ENCODE measurements around the gene TSPYL4. TPM values are rescaled to one million over a fixed set of nuclear protein-coding genes. Genes with fewer than 3 reads are reported as not detected.
"Not testable (repeated sequence)": the region's sequence is repeated elsewhere in the genome, so short reads cannot be mapped to it uniquely, and the experiment has no call there.

Gene TSPYL4
- 16.5 TPM for polyA plus RNA-seq (2012; ENCODE audit: insufficient read depth, insufficient read length)

DNA sequence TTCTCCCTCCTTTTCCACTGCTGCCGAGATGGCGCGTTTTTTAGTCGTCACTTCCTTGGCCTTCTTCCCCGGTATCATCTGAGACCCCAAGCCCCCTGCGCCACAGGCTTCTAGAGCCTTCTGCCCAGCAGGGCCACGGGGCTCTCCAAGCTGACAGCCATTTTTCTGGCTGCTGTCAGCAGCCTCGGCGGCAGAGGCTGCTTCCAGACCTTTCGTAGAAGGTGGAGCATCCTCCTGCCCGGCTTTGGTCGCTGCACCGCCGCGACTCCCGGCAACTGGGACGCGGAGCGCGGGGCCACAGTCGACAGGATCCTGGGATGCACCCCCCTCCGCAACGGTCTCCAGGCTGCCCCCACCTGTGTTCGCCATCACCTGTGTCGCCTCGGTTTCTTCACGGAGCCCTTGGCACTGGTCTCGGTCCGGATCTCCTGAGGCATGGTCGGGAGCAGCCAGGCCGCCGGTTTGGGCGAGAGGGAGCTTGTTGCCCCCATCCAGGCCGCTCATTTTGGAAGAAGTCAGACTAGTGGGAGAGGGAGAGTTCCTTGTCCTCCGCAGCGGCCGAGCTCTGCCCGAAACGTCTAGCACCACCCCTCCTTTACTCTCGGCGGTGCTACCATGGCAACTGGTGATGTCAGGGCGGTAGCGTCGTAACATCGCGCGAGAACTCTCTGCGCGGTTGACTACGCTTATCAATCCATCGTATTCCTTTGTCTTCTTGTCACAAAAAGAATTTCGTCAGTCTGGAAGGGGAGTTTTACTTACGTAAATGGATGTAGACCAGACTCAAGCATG, at the start of gene TSPYL4:
Gene TSPYL4, minus strand, starts transcription at position 571 of the 792 bp plus-strand sequence. Its CDS starts 67 bp downstream, at position 504.
- peak within 1 kb of the TSS; percentile 95 for H3K4me3 ChIP-seq (ENCODE audit: low read length)
- peak; percentile 94 for DNase-seq (ENCODE audit: low read depth, low spot score)

DNA sequence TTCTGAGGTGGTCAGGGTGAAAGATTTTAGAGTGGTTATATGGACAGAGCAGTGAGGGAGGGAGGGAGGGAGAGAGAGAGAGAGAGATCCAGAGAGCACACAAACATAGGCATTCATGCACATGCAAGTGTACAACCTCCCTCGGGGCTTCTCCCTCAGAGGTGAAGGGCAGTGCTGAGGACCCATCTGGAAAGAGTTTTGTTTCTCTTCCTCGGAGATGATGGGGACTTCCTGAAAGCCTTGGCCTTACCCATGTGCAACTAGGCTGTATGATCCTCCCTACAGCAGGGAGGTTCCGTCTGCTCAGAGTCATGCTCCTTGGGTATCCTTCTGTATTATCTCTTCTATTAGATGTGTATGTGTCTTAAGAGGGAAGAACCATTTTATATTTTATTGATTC, 47.2 kb upstream of the TSPYL4 start:
- DNase-seq (ENCODE audit: low read depth, low spot score): no peak
- no peak overlapping the region for H3K4me3 ChIP-seq (ENCODE audit: low read length)

DNA sequence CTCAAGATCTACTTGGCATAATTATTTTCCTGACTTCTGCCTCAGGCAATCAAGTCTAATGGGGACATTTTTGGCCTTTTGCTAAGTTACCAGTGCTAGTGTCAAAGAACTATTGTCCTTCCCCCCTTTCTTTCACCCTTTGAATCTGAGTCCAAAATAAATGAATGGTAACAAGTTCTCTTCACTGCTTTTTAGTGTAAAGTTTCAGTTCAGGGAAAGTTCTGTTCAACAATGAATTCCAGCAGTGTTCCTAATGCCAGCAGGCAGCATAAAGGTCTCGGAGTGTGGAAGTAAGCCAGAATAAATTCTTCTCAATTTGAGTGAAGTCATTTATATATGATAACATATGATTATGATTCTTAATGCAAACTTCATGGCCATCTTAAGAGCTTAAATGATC, 46.7 kb upstream of the TSPYL4 start:
- no peak for DNase-seq (ENCODE audit: low read depth, low spot score)
- H3K4me3 ChIP-seq (ENCODE audit: low read length): no peak overlapping the region

DNA sequence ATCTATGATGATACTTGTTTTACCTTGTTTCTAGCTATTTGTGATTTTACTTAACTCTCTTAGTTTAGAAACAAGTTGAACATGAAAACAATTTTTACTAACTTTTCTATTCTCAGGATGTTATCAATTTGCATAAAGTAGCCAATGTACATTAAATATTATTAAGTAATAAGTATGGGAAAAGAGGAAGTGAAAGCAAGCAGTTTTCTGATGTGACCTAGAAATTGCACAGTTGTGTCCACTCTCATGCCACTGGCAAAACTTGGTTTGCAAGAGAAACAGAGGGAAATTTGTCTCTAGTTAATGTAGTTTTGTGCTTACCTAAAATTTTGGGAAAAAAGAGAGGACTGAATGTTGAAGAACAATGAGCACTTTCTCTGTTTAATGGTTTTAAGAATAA, 45.1 kb upstream of the TSPYL4 start:
- no peak for DNase-seq (ENCODE audit: low read depth, low spot score)
- H3K4me3 ChIP-seq (ENCODE audit: low read length): no peak overlapping the region

DNA sequence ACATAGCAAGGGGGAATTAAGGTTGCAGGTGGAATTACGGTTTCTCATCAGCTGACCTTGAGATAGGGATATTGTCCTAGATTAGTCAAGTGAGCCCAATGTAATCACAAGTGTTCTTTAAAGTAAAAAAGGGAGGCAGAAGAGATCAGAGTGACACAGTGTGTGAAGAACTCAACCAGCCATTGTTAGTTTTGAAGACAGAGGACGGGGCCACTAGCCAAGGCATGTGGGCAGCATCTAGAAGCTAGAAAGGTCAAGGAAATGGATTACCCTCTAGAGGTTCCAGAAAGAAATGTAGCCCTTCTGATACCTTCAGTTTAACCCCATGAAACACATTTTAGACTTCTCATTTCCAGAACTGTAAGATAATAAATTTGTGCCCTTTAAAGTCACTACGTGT, 44.4 kb upstream of the TSPYL4 start:
- no peak overlapping the region for H3K4me3 ChIP-seq (ENCODE audit: low read length)
- no peak for DNase-seq (ENCODE audit: low read depth, low spot score)

DNA sequence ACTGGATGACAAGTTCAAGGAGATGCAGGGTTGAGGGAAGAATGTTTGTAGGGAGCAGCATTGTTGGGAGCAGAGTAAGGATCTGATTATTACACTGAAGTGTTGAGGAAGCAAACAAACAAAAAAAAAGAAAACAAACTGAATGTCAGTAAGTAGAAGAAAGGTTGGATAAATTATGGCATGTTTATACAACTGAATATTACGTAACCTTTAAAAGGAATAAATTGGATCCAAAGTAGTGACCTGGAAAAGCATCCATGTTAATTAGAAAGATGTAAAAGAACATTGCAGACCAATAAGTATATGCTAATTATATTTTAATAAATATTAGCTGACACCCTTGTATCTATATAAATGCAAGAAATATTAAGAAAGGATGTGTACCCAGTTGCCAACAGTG, 38.7 kb upstream of the TSPYL4 start:
- H3K4me3 ChIP-seq (ENCODE audit: low read length): no peak overlapping the region
- no peak for DNase-seq (ENCODE audit: low read depth, low spot score)

DNA sequence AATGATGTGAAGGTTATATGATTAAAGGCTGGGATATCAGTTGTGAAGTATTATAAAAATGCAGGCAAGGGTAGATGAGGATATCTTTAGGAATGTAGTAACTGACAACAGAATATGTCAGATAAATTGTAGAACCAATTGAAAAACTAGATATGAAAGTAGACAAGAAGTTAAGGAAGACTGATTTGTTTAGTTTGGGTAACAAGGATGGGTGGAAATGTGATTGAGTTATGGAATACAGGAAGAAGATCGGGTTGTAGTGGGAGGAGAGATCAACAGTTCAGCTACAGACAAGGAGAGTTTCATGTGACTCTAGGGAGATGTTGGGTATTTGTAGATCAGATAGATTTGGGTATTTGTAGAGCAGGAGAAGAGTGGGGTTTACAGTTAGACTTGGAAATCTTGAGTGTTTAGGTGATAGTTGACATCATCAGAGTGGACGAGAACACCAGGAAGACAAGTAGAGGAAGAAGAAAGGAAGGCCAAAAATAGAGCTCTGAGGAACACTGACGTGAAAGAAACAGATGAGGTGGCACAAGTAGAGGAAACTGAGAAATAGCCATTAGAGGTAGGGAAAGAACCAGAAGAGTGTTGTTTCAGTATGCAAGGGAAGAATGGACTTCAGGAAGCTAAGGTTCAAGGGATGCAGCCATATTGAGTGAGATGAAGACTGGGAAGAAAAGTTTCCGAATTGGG, 38.0 kb upstream of the TSPYL4 start:
- DNase-seq (ENCODE audit: low read depth, low spot score): no peak
- H3K4me3 ChIP-seq (ENCODE audit: low read length): no peak overlapping the region

DNA sequence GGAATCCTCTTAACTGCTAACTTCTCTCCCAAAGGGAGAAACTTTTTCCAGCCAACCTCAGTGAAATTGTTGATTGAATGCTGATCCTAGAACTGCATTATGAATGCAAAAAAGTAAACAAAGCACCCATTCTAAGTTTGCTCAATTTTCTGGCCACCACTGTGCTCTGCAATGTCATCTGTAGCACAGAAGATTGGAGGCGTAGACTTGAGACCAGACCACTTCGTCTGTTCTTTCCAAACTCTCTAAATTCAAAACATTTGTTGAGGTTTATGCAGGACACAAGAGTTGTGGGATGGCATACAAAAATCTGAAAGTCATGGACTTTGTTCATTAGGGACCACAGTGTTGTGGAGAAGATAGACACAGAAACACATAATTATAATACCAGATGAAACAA, 36.9 kb upstream of the TSPYL4 start:
- DNase-seq (ENCODE audit: low read depth, low spot score): no peak
- H3K4me3 ChIP-seq (ENCODE audit: low read length): no peak overlapping the region

DNA sequence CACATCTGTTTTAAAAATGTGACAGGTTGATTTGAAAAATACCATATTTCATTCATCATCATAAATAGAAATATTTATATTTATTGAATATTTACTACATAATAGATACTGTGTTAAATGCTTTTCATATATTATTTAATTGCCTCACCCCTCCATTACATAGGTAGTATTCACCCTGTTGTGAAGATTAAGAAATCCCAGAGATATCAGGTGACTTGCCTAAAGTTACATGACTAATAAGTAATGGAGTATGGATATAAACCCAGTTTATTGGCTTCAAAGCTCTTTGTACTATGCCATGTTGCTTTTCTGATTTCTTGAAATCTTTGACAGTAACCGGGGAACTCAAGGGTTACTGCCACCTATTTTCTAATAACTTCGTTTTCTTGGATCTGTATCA, 36.0 kb upstream of the TSPYL4 start:
- H3K4me3 ChIP-seq (ENCODE audit: low read length): no peak overlapping the region
- DNase-seq (ENCODE audit: low read depth, low spot score): no peak

DNA sequence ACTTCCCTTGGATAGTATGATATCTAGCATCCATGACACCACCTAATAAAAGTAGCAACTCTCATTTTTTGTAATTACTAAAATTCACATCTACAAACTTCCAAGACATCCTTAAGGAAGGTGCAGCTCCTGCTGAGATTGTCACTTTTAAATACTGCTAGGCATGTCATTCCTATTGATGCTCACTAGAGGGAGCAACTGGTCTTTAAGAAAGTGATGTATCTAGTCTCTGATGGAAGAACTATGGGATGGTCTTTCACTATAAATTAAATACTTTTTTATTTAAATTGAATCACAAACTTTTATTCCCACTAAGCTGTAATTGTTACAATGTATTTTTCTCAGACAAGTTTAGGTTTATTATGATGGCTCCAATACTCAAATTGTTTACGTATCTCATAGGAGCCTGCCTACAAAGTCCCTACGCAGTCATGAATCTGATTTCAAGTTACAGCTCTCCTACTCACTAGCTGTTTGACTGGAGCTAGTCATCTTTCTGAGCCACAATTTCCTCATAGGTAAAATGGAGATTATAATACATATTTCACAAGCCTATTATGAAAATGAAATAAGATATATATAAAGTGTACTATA, 33.9 kb upstream of the TSPYL4 start:
- DNase-seq (ENCODE audit: low read depth, low spot score): peak; percentile 33
- no peak overlapping the region for H3K4me3 ChIP-seq (ENCODE audit: low read length)

DNA sequence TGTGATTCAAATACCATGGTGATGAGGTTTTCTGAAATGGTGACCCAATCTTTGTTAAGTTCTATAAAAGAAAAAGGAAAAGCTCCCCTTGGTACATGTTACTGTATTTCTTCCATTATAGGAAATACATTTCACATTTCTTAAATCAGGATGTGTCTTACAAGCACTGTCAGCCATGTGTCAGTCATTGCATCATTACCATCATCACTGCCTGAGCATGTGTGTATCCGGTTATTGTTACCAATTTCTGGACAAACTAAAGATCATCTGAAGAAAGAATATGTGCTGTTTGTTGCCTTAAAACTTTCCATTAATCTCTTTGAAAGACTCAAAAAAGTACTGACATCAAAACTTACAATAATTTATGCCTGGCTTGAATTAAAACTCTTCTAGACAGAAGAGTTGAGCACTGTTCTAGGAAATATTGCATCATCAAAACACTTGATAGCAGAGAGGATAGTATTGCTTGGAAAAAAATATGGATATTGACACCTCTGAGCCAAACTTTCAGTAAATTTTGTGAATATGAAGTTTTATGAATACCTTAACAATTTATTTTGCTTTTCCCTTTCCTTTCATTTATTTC, 33.0 kb upstream of the TSPYL4 start:
- no peak overlapping the region for H3K4me3 ChIP-seq (ENCODE audit: low read length)
- no peak for DNase-seq (ENCODE audit: low read depth, low spot score)

DNA sequence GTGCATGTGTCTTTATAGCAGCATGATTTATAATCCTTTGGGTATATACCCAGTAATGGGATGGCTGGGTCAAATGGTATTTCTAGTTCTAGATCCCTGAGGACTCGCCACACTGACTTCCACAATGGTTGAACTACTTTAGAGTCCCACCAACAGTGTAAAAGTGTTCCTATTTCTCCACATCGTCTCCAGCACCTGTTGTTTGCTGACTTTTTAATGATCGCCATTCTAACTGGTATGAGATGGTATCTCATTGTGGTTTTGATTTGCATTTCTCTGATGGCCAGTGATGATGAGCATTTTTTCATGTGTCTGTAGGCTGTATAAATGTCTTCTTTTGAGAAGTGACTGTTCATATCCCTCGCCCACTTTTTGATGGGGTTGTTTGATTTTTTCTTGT, 31.1 kb upstream of the TSPYL4 start:
- DNase-seq (ENCODE audit: low read depth, low spot score): not testable (repeated sequence)

DNA sequence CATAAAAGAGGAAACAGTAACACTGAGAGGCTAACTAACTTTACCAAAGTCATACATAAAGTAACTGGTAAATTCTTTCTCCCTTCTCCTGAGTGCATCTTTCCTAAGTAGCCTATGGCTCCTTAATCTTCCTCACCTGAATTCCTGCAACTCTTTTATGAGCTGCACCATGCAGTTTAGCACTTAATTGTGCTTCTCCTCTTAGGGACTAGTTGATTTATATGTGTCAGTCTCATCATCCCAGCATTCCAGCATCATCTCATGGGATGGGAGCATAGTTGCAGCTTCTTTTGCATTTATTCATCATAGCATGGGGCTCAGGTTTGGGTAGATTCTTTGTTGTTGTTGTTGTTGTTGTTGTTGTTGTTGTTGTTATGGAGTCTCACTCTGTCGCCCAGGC, 29.3 kb upstream of the TSPYL4 start:
- DNase-seq (ENCODE audit: low read depth, low spot score): no peak
- no peak overlapping the region for H3K4me3 ChIP-seq (ENCODE audit: low read length)

More for the DNA sequence above, 31.1 kb upstream of the TSPYL4 start:
- not testable (repeated sequence) for H3K4me3 ChIP-seq (ENCODE audit: low read length)

DNA sequence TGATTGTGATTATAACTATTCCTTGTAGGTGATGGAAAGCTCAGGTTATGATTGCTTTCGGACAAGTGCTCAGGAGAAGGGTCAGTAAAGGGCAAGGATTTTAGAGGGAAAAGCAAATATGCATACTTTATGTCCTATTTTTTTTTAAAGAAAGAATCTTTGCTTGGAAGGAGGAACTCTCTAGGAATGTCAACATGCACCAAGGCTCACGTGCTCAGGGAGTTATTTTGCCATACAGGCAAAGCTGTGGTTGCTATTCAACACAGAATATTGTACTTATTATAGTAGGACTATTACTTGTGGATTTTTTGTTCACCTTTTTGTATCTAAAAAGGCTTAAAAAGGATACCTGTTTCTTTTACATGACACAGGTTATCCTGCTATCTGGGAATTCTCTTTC, 28.8 kb upstream of the TSPYL4 start:
- DNase-seq (ENCODE audit: low read depth, low spot score): no peak

DNA sequence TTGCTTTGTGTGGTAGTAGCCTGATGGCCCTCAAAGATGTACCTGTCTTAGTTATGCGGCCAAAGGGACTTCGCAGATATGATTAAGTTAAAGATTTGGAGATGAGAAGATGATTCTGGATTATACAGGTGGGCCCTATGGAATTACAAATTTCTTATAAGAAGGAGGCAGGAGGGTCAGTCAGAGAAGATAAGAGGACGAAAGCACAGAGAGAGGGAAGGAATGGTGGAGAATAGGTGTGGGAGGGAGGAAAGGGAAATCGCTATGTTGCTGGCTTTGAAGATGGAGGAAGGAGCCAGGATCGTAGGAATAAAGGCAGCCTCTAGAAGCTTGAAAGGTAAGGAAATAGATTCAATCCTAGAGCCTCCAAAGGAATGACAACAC, 27.1 kb upstream of the TSPYL4 start:
- no peak overlapping the region for H3K4me3 ChIP-seq (ENCODE audit: low read length)
- no peak for DNase-seq (ENCODE audit: low read depth, low spot score)

More for the DNA sequence above, 28.8 kb upstream of the TSPYL4 start:
- H3K4me3 ChIP-seq (ENCODE audit: low read length): no peak overlapping the region

DNA sequence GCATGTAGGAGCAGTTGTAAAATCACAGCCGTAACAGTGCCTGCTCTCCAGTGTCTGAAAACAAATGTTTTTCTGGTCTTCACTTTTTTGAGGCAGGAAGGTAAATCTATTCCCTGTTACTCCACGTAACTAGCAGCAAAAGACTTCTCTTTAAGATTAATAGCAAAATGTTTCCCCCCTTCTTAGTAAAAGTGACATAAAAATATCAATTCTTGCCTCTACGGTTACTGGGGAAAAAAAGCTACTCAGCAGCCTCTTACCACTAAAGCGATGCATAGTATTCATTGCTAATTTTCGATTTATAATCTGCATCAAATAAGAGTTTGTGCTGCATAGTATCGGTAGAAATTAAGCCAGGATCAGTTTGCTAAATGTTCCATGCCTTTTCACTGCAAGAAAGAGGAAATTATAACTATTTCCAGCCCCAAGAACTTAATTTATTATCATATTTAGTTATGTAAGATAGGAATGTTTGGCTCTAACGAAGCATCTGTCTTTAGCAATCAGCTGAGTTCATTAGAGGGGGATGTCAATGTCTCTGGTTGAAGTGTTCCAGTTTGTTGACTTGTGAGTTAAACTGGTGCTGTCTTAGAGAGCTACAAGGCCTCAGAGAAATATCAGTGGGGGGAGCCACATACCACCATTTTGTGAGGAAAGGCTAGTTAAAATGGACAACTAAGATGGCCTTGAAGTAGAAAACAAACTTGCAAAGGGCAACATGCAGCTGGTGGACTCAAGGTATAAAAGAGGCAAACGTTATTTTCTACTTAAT, 26.5 kb upstream of the TSPYL4 start:
- no peak for DNase-seq (ENCODE audit: low read depth, low spot score)
- H3K4me3 ChIP-seq (ENCODE audit: low read length): peak overlapping the region; percentile 83

DNA sequence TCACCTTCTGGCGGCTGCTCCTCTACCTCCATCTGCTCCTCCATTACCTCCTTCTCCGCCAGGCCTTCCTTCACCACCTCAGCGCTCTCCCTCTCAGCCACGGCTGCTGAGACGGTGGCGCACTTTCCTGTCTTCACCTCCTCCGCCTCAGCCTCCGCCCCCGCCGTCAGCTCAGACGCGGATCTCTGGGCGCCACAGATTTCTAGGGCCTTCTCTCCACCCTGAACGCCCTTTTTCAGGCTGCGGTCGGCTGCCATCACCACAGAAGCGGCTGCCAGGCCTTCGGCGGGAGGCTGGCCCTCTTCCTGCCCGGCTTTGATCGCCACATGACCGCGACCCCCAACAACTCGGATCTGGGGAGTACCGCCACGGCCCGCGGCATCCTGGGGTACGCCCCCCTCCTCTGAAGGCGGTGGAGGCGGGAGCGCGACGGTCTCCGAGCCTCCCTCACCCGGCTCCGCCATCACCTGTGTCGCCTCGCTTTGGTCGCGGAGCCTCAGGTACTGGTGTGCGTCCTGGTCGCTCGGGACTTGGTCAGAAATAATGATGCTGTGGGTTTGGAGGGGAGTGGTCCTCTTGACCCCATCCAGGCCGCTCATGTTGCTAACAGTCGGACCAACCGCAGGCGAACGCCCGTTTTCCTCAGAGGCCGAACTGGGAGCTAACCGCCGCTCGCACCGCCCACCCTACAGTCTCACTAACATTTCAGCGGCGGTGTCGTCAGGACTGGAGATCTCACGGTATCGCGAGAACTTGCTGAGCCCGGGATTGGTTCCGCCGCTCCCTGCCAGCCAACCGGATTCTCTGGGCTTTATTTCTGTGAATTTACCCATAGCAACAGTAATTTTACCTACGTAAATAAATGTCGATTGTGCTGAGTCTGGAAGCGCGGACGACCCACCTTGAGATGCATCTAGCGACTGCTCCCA, 25.6 kb upstream of the TSPYL4 start, which contains the start of gene TSPYL1:
Gene TSPYL1, minus strand, starts transcription at position 699 of the 929 bp plus-strand sequence. Its CDS starts 100 bp downstream, at position 599.
- peak within 1 kb of the TSS; percentile 83 for H3K4me3 ChIP-seq (ENCODE audit: low read length)
- DNase-seq (ENCODE audit: low read depth, low spot score): peak; percentile 93

DNA sequence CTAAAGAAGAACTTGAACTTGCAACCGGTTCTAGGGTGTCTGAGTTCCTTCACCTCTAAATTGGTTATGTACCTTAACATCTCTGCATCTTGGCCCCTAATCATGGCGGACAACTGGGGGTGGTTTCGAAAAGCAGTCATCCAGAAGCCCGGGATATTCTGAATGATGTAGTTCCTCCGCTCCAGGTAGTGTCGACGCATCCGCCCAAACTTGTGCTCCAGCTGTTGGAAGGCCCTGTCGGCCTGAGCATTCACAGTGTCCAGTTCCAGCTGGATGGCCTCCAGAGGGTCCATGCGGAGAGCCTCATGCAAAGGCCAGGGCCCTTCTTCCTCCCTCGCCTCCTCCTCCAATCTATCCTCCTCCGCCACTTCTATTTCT, 25.0 kb upstream of the TSPYL4 start:
- DNase-seq (ENCODE audit: low read depth, low spot score): no peak
- H3K4me3 ChIP-seq (ENCODE audit: low read length): peak overlapping the region; percentile 83
